ENCODE data around the gene ERCC2. TPM values are rescaled to one million over a fixed set of nuclear protein-coding genes. Genes with fewer than 3 reads are reported as not detected.

ERCC2 gene
- total and polyA plus RNA-seq, 2 of the 8 experiments (the other 6 are each of a cell fraction or from before 2014, with no cell fraction given) = 107 to 117 TPM

GRCh38 chr19:45408121-45408520 lies 37.7 kb upstream of the ERCC2 start:
- CTCF ChIA-PET (ENCODE audit: partially characterized antibody) = interaction anchor here (1.5 to 2.4 kb wide), 2 partner anchors 70 to 78 kb away, joined by 4 to 11 read pairs; no protein-coding TSS in a partner anchor
- Histone ChIP-seq H2BK12ac (ENCODE audit: low read depth, low read length) (no peak overlapping the region), H4K8ac (ENCODE audit: extremely low read depth, insufficient read depth, low read length) (no peak overlapping the region), H3K4me3 (ENCODE audit: extremely low read depth in 1 of 4, insufficient read depth in 2 of 4, low read depth in 3 of 4, low read length in 4 of 4) (no peak overlapping the region), H3K27me3 (replicated peaks in 1 of 4; ENCODE audit: control insufficient read depth in 3 of 4, extremely low read depth in 1 of 4, insufficient read depth in 3 of 4, low read length in 3 of 4) (peaks cover 0 to 4% (median 0%) of the 10 kb centered on the region in 4 experiments; a peak in 1 of 7 replicates), H3K4me2 (ENCODE audit: insufficient read depth in 1 of 2, low read depth in 2 of 2, low read length in 2 of 2) (no peak overlapping the region; a peak in 2 of 4 replicates), H4K91ac (replicated peaks; ENCODE audit: insufficient read length, low read length) (no peak overlapping the region), H3K23me2 (ENCODE audit: low read depth, low read length) (peaks cover 19% of the 10 kb centered on the region), H3K4ac (replicated peaks; ENCODE audit: insufficient read length, low read depth, low read length) (no peak overlapping the region), H3K14ac (ENCODE audit: insufficient read length) (no peak overlapping the region), H3K36me3 (ENCODE audit: control insufficient read depth in 2 of 4, insufficient read depth in 4 of 4, low read length in 3 of 4) (peaks cover 3 to 10% (median 4%) of the 10 kb centered on the region in 4 experiments; a peak in 6 of 8 replicates), H3K9me3 (ENCODE audit: insufficient read depth in 2 of 2, low read depth in 1 of 2, low read length in 1 of 2) (no peaks in the 10 kb centered on the region), H4K20me1 (replicated peaks in 1 of 2; ENCODE audit: control insufficient read depth in 1 of 2, insufficient read depth in 2 of 2, low read length in 2 of 2) (peaks cover 0 to 6% of the 10 kb centered on the region in 2 experiments), H2AK5ac (ENCODE audit: low read depth, low read length) (no peak overlapping the region), H3K27ac (ENCODE audit: low read depth, low read length) (no peak overlapping the region), H2BK120ac (replicated peaks; ENCODE audit: low read depth, low read length) (no peak overlapping the region), H3K79me2 (ENCODE audit: control insufficient read depth in 1 of 2, insufficient read depth in 2 of 2, low read length in 2 of 2) (peaks cover 0 to 8% of the 10 kb centered on the region in 2 experiments; a peak in 1 of 4 replicates), H3K56ac (replicated peaks; ENCODE audit: insufficient read length, low read depth, low read length) (no peak overlapping the region), H3K23ac (ENCODE audit: insufficient read length) (no peak overlapping the region), H3K9ac (replicated peaks in 1 of 4; ENCODE audit: extremely low read depth in 1 of 4, low read depth in 3 of 4, low read length in 3 of 4) (no peak overlapping the region), H2BK5ac (ENCODE audit: low read depth, low read length) (no peak overlapping the region), H3K4me1 (replicated peaks in 1 of 4; ENCODE audit: control insufficient read depth in 3 of 4, insufficient read depth in 4 of 4, low read length in 3 of 4) (peaks cover 3 to 16% (median 9%) of the 10 kb centered on the region in 4 experiments; a peak in 5 of 7 replicates), H3K18ac (ENCODE audit: extremely low read depth, low read length) (no peak overlapping the region), H4K5ac (ENCODE audit: insufficient read length, low read depth, low read length) (no peak overlapping the region), H2BK20ac (ENCODE audit: low read length) (no peak overlapping the region), H3K79me1 (ENCODE audit: low read depth, low read length) (peaks cover 9% of the 10 kb centered on the region; the same call in 1 of the 2 replicates), H2AFZ (ENCODE audit: low read length) (no peak overlapping the region), H2BK15ac (ENCODE audit: low read length) (no peak overlapping the region)
- WGBS, 2 experiments (ENCODE audit: extremely low coverage in 1 of 2, insufficient coverage in 1 of 2, insufficient read length in 1 of 2, insufficient replicate concordance in 2 of 2, low coverage in 1 of 2, low lambda C conversion rate in 2 of 2, missing lambda C conversion rate in 1 of 2) = 95% methylated on average over 8 of the region's 8 CpGs; no CpG with 5 or more reads in 1 of the 2 experiments
- FAIRE-seq (no peak), DNase-seq (ENCODE audit: low read depth in 1 of 2, low spot score in 2 of 2) (no peak)
- POLR2A ChIA-PET (ENCODE audit: partially characterized antibody) = interaction anchor here (1.1 to 3.4 kb wide), 6 partner anchors 12 to 78 kb away, joined by 3 to 19 read pairs (median 4); partner anchors contain the start of genes ERCC1 and FOSB
- TF ChIP-seq JUN (IDR thresholded peaks at IDR 0.05; ENCODE audit: low read depth, low read length) (no peak), EP300 (IDR thresholded peaks at IDR 0.05; ENCODE audit: borderline replicate concordance in 1 of 2, low read depth in 2 of 2, low read length in 2 of 2) (no peak), CBX5 (IDR thresholded peaks at IDR 0.05; ENCODE audit: low read depth, low read length) (no peak), CEBPB (IDR thresholded peaks at IDR 0.05; ENCODE audit: low read depth, low read length) (no peak), RNF2 (IDR thresholded peaks at IDR 0.05; ENCODE audit: borderline replicate concordance, low read depth, low read length, missing control alignments, poor library complexity, severe bottlenecking) (no peak), KDM5A (IDR thresholded peaks at IDR 0.05; ENCODE audit: low read length) (no peak), USF2 (IDR thresholded peaks at IDR 0.05; ENCODE audit: low read length) (no peak), CHD1 (IDR thresholded peaks at IDR 0.05; ENCODE audit: low read depth, low read length) (no peak), KDM1A (IDR thresholded peaks at IDR 0.05; ENCODE audit: borderline replicate concordance, low read length) (no peak), NRF1 (IDR thresholded peaks at IDR 0.05; ENCODE audit: low read depth, low read length) (no peak), TAF7 (optimal IDR thresholded peaks at IDR 0.05; ENCODE audit: borderline replicate concordance, low read depth, low read length) (no peak), EZH2 (IDR thresholded peaks at IDR 0.05; ENCODE audit: low read depth, low read length, severe bottlenecking) (no peak)
